OCI-LY3 (cell line): ENCODE data around the gene RHOB.

Experiments used
- H2AFZ ChIP-seq: fragments of 200-600, 300-600 bp; shearing (Covaris generic); 2 replicates; pipeline ENCODE4 v1.6.0; 2014; ENCODE audit warnings: antibody characterized with exemption, low read depth, low read length
- H3K27ac ChIP-seq: fragments of 200-600, 300-600 bp; sonication (generic); 2 replicates; pipeline ENCODE4 v1.5.1; 2014; ENCODE audit warnings: mild to moderate bottlenecking, low read length, moderate library complexity, mixed read lengths
- H3K27me3 ChIP-seq: fragments of 200-600, 300-600 bp; sonication (generic); 2 replicates; pipeline ENCODE4 v1.6.1; 2014; ENCODE audit warnings: low read depth, low read length, mixed read lengths
- H3K36me3 ChIP-seq: fragments of 200-600, 300-600 bp; sonication (generic); replicated peaks from 2 replicates; pipeline ENCODE3; 2014; ENCODE audit warnings: low read depth, low read length, mixed read lengths
- H3K4me1 ChIP-seq: fragments of 300-600, 200-600 bp; sonication (generic); 2 replicates; pipeline ENCODE4 v1.6.1; 2014; ENCODE audit warnings: low read length, mixed read lengths
- H3K4me2 ChIP-seq: fragments of 200-600, 300-600 bp; sonication (generic); 2 replicates; pipeline ENCODE4 v1.6.1; 2014; ENCODE audit warnings: low read length, mixed read lengths
- H3K4me3 ChIP-seq: fragments of 300-600, 200-600 bp; sonication (generic); 2 replicates; pipeline ENCODE4 v1.5.1; 2014; ENCODE audit warnings: antibody characterized with exemption, mild to moderate bottlenecking, low read length, moderate library complexity
- H3K79me2 ChIP-seq: fragments of 300-600, 200-600 bp; shearing (Covaris generic); 2 replicates; pipeline ENCODE4 v1.6.1; 2014; ENCODE audit warnings: mild to moderate bottlenecking, low read length, mixed read lengths
- H3K9ac ChIP-seq: fragments of 300-600, 200-600 bp; shearing (Covaris generic); 2 replicates; pipeline ENCODE4 v1.6.0; 2014; ENCODE audit warnings: mild to moderate bottlenecking, low read length, moderate library complexity
- H3K9me3 ChIP-seq: fragments of 200-600, 300-600 bp; shearing (Covaris generic); 2 replicates; pipeline ENCODE4 v1.6.1; 2014; ENCODE audit warnings: low read length, mixed read lengths; ENCODE audit not compliant: insufficient read depth
- H4K20me1 ChIP-seq: fragments of 200-600, 300-600 bp; sonication (generic); 2 replicates; pipeline ENCODE4 v1.6.1; 2016; ENCODE audit warnings: low read length, mixed read lengths; ENCODE audit not compliant: insufficient read depth
- EZH2phosphoT487 ChIP-seq: fragments of 200-600 bp; shearing (Covaris generic); IDR thresholded peaks from 2 replicates; pipeline ENCODE4 v1.6.1; 2018; ENCODE audit warnings: antibody characterized with exemption, mixed run types, low read depth
- TF ChIP-seq, protein P1 (sequence below): fragments of 200-600, 300-600 bp; sonication (generic); IDR thresholded peaks from 2 replicates; pipeline ENCODE4 v1.5.1; 2014; ENCODE audit warnings: antibody characterized with exemption, low read length, low read depth

The RHOB gene

DNA sequence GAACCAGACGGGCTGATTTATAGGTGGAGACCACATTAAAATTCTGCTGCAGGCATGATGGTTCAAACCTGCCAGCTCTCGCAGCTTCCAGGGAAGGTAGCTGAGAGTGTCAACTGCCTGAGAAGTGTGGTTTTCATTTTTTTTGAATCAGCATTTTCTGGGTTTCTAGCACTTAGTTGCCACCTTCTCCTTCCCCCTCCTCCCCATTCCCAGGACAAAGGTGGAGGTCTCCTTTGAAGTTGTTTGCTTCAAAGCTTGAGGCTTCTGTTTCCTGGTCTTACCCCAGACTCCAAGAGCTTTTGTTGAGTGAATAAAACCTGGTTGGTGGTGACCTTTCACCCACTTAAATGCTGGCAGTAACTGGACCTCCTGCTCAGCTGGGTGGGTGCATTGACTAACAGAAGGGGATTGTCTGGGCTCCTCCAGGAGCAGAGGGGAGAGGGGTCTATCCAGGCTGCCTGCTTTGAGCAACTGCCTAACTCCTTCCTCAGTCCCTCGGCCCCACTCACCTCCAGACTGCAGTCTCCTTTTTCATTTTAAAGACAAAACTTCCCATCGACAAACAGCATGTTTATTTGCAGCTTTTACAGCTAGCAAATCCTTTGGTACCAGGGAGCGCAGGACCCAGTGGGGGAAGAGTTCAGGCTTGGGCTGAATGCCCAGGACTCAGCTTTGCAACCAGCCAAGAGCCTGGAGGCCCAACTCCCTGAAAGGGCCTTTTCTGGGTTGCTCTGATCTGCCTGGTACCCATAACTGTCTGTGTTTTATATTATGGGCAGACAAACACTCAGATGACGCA lies 3.5 kb downstream of the RHOB start:
- Histone ChIP-seq H3K4me3 (no peak overlapping the region), H2AFZ (no peak overlapping the region), H3K4me2 (no peak overlapping the region), H3K36me3 (no peaks in the 10 kb centered on the region), H3K9ac (no peak overlapping the region), H3K27ac (no peak overlapping the region), H3K4me1 (0 out of 2 replicates have a peak, but pooled peaks cover 3% of the 10 kb centered on the region), H3K9me3 (no peaks in the 10 kb centered on the region), H3K79me2 (no peaks in the 10 kb centered on the region), H3K27me3 (peaks cover 19% of the 10 kb centered on the region), H4K20me1 (no peaks in the 10 kb centered on the region)
- TF ChIP-seq EZH2phosphoT487, result no peak
- TF ChIP-seq, protein P1, sequence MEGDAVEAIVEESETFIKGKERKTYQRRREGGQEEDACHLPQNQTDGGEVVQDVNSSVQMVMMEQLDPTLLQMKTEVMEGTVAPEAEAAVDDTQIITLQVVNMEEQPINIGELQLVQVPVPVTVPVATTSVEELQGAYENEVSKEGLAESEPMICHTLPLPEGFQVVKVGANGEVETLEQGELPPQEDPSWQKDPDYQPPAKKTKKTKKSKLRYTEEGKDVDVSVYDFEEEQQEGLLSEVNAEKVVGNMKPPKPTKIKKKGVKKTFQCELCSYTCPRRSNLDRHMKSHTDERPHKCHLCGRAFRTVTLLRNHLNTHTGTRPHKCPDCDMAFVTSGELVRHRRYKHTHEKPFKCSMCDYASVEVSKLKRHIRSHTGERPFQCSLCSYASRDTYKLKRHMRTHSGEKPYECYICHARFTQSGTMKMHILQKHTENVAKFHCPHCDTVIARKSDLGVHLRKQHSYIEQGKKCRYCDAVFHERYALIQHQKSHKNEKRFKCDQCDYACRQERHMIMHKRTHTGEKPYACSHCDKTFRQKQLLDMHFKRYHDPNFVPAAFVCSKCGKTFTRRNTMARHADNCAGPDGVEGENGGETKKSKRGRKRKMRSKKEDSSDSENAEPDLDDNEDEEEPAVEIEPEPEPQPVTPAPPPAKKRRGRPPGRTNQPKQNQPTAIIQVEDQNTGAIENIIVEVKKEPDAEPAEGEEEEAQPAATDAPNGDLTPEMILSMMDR, result no peak

DNA sequence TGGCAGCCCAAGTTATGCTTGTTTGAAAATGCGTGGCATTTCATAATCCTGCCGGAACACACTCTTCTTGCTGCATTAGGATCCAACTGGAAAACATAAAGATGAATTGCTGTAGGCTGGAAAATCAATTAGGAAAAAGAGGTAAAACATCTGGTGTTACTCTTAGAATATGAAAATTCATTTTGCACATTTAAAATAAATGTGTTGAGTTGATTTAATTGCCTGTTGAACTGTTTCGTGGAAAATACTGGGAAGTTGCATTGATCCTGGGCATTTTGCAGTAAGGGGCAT lies 4.1 kb downstream of the RHOB start:
- H3K27ac ChIP-seq, result no peak overlapping the region
- no peaks in the 10 kb centered on the region for H3K9me3 ChIP-seq
- H3K4me2 ChIP-seq, result no peak overlapping the region

DNA sequence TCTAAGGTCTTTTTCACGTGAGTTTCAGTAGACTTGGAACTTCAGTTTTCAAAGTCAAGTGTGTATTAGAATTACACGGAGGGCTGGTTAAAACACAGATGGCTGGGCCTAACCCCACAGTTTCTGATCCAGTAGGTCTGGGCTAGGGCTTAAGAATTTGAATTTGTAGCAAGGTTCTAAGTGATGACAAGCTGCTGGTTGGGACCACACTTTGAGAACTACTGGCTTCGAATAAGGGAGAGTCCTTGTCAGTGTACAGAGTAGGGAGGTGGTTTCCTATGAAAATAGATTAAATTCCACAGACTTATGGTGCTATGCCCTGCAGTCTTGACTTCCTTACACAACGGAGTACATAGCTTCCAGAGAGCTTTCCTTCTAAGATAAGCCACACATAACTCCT lies 4.5 kb downstream of the RHOB start:
- Histone ChIP-seq H3K4me2 (no peak overlapping the region), H3K79me2 (no peaks in the 10 kb centered on the region), H3K9ac (no peak overlapping the region), H3K9me3 (no peaks in the 10 kb centered on the region), H2AFZ (no peak overlapping the region), H3K36me3 (no peaks in the 10 kb centered on the region), H3K27ac (no peak overlapping the region), H3K4me3 (no peak overlapping the region), H3K4me1 (0 out of 2 replicates have a peak, but pooled peaks cover under 1% of the 10 kb centered on the region), H3K27me3 (peaks cover 16% of the 10 kb centered on the region), H4K20me1 (no peaks in the 10 kb centered on the region)
- TF ChIP-seq, protein P1, result no peak
- TF ChIP-seq EZH2phosphoT487, result no peak

More for the DNA sequence above, 4.1 kb downstream of the RHOB start:
- 0 out of 2 replicates have a peak, but pooled peaks cover 3% of the 10 kb centered on the region for H3K4me1 ChIP-seq
- H3K79me2 ChIP-seq, result no peaks in the 10 kb centered on the region
- TF ChIP-seq, protein P1, result no peak
- no peak for TF ChIP-seq EZH2phosphoT487
- H4K20me1 ChIP-seq, result no peaks in the 10 kb centered on the region
- no peak overlapping the region for H2AFZ ChIP-seq
- no peak overlapping the region for H3K4me3 ChIP-seq
- H3K36me3 ChIP-seq, result no peaks in the 10 kb centered on the region
- H3K9ac ChIP-seq, result no peak overlapping the region
- H3K27me3 ChIP-seq, result peaks cover 16% of the 10 kb centered on the region

DNA sequence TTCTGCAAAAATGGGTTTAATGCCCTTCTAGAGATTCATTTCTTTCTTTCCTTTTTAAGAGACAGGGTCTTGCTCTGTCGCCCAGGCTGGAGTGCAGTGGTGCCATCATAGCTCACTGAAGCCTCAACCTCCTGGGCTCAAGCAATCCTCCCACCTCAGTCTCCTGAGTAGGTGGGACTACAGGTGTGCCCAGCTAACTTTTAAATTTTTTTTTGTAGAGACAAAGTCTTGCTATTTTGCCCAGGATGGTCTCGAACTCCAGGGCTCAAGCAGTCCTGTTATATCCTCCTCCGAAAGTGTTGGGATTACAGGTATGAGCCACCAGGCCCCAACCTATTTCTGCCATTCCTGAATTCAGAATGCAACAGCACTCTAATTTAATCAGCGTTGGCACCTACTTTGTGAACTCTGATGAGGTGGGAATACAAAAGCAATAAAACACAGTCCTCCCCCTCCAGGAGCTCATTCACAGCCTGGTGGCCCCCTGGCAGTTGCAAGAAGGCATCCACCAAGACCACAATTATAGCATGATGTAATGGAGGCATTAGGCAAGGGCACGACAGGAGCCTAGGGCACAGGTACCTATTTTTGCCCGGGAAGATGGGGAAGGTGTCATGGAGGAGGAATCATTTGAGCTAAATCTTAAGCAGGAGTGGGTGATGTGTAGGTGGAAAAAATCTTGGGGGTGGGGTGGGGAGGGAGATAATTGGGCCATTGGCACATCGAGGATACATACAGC lies 5.1 kb downstream of the RHOB start:
- no peak overlapping the region for H2AFZ ChIP-seq
- no peak overlapping the region for H3K4me2 ChIP-seq
- no peak overlapping the region for H3K9ac ChIP-seq
- no peaks in the 10 kb centered on the region for H3K36me3 ChIP-seq
- H3K79me2 ChIP-seq, result no peaks in the 10 kb centered on the region
- no peak for TF ChIP-seq EZH2phosphoT487
- no peaks in the 10 kb centered on the region for H3K9me3 ChIP-seq
- peaks cover 16% of the 10 kb centered on the region for H3K27me3 ChIP-seq
- H3K27ac ChIP-seq, result no peak overlapping the region
- H3K4me3 ChIP-seq, result no peak overlapping the region
- H3K4me1 ChIP-seq, result no peaks in the 10 kb centered on the region
- no peaks in the 10 kb centered on the region for H4K20me1 ChIP-seq
